GM12872 (cell line): ENCODE data around the gene CD63.
A peak's percentile ranks its signal among the peaks of the same experiment; 100 is the strongest.

Experiments
- TF ChIP-seq, protein P1 (sequence below): IDR thresholded peaks from 3 replicates; pipeline ENCODE4 v1.5.1; 2011; ENCODE audit warnings: low read depth, mild to moderate bottlenecking, low read length, moderate library complexity; ENCODE audit not compliant: insufficient read depth

Gene CD63

DNA sequence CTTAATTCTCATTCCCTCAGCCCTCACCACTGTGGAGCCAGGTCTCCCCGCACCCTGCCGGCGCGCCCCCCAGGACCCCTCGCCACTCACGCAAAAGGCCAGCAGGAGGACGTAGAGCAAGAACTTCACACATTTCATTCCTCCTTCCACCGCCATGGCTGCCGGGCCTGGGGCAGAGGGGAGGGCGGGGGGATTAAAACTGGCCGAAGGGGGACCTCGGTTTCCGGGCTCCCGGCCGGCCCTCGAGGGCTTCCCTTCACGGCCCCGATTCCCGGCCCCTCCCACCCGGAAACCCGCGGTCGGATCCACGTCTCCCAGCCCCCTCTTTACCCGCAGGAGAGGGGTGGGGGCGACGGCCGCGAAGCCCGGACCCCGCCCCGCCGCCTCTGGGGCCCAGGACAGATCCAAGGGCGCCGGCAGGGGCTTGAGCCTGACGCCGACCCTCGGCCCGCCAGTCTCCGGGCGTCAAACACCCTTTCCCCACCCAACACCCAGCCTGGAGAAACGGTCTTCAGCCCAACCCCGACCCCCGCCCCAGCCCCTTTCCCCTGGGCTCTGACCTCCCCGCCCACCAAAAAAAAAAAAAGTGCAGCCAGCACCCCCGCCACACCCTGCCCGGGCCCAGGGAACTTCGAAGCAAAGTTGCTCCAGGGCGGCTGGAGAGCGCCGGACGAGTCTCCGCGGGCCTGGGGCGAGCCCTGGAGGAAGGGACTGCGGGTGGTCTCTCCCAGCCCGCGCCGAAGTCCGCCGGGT lies 447 bp downstream of the CD63 start:
- TF ChIP-seq, protein P1, sequence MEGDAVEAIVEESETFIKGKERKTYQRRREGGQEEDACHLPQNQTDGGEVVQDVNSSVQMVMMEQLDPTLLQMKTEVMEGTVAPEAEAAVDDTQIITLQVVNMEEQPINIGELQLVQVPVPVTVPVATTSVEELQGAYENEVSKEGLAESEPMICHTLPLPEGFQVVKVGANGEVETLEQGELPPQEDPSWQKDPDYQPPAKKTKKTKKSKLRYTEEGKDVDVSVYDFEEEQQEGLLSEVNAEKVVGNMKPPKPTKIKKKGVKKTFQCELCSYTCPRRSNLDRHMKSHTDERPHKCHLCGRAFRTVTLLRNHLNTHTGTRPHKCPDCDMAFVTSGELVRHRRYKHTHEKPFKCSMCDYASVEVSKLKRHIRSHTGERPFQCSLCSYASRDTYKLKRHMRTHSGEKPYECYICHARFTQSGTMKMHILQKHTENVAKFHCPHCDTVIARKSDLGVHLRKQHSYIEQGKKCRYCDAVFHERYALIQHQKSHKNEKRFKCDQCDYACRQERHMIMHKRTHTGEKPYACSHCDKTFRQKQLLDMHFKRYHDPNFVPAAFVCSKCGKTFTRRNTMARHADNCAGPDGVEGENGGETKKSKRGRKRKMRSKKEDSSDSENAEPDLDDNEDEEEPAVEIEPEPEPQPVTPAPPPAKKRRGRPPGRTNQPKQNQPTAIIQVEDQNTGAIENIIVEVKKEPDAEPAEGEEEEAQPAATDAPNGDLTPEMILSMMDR: no peak

DNA sequence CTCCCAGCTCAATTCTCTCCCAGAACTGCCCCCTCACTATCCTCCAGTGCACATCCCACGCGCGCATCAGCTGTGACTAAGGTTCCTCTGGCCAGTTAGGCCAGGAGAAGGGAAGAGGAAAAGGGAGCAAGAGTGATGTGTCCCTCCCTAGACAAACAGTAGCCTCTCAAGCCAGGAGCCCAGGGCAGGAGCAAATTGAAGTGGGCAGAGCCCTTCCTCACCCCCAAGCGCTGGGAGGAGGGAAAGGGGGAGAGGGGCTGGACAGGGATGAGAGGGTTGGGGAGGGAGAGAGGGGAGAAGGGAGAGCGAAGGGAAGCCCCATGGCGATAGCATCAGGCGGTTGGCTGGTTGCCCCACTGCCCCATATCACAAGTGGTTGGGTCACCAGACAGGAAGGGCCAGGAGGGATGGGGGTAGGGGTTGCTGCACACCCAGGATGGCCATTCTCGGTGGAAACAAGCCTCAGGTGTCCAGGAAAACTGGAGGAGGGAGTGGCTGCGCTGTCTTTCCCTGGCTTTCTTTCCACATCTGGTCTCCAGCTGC lies 1.1 kb downstream of the CD63 start:
- TF ChIP-seq, protein P1: no peak

DNA sequence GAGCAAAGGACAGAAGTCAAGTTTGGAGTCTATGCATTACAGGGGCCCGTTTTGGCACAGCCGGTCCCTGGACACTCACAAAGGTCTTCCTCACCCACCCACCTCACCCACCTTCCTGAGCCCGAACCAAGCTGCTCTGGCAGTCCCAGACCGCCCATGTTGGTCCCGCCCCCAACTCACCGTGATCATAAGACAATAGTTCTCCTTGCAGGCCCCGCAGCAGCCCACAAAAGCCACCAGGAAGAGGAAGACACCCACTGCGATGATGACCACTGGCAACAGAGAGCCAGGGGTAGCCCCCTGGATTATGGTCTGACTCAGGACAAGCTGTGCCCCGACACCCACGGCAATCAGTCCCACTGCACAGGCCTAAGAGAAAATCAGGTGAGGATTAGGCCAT lies 1.8 kb downstream of the CD63 start:
- TF ChIP-seq, protein P1: no peak

DNA sequence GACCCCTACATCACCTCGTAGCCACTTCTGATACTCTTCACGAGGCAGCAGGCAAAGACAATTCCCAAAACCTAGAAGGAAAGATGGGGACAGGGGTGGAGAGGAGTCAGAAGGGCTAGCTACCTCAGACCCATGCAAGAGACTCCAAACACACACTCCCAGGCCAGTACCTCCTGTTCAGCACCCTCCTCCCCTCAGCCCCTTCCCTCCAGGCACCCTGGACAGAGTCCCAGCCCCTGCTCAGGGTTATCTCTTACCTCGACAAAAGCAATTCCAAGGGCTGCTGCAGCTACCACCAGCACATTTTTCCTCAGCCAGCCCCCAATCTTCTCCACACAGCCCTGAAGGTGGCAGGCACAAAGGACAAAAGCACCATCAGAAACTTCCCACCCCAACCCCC lies 3.3 kb downstream of the CD63 start:
- TF ChIP-seq, protein P1: no peak

DNA sequence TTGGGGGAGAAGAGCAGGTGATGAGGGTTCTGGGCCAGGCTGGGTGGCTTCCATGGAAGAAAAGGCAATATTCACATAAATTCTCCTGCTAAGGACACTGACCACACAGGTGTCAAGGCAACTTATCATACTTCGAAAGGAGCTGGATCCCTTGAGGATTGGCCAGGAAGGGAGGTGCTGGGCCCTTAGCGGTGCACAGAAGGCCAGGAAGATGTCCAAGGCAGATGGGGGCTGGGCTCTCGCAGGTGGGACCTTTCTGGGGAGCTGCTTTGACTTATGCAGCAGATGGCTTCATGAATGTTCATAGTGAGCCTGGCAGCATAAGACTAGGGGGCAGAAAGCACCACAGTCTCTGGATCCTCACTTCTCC lies 3.9 kb downstream of the CD63 start:
- TF ChIP-seq, protein P1: no peak

DNA sequence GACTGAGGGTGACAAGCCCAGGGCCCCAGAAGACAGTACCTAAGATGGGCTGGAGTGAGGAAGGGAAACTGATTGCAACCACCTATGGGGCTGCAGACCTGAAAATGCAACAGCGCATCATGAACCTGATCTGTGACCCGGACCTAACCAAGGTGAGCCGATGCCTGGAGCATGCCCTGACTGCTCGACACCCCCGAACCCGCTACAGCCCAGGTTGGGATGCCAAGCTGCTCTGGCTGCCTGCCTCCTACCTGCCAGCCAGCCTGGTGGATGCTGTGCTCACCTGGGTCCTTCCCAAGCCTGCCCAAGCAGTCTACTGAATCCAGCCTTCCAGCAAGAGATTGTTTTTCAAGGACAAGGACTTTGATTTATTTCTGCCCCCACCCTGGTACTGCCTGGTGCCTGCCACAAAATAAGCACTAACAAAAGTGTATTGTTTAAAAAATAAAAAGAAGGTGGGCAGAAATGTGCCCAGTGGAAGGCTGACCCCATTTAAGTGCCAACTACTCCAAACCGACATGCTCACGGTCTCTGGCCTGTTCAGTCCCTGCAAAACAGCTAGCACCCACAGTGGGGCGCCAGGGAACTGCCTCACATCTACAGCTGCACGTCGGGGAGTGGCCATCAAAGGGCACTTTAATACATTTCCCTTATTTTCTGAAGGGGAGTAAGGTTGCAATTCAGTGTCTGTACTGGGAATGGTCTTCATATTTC lies 4.4 kb downstream of the CD63 start:
- TF ChIP-seq, protein P1: peak; percentile 78

DNA sequence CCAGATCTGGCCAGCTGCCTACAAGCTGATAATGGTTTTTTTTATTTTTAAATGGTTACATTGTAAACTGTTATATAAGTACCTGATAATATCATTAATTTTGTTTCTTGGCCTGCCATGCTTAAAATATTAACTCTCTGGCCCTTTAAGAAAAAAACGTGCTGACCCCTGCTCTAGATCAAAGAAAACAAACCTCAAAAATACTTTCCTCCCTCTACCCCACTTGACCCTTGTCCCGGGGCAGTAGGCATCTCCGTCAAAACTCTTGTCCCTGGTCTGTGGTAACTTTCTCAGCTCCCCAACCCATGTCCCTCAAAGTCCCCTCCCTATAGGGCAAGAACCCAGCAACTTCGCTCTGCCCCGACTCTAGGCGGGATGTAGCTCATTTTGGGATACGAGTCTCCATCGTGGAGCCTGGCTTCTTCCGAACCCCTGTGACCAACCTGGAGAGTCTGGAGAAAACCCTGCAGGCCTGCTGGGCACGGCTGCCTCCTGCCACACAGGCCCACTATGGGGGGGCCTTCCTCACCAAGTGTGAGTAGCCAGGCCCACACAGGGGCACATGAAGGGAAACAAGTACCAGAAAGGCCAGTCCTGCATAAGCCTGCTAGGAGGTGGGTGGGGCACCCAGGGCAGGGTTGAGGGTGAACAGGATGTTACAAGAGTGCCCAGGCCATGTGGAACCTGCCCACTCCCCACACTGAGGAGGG lies 5.1 kb downstream of the CD63 start:
- TF ChIP-seq, protein P1: no peak
